Thymus (tissue), 11 donors: Measurements from ENCODE around the gene B3GNT5. TPM values are rescaled to one million over a fixed set of nuclear protein-coding genes. Genes with fewer than 3 reads are reported as not detected.
A peak's percentile ranks its signal among the peaks of the same experiment; 100 is the strongest.

ENCODE experiments used
- DNase-seq, 9 donors: peaks; one replicate each; pipeline ENCODE4 v3.0.0-alpha.2; 2013; ENCODE audit warnings: low spot score in 9 of 9, low read depth in 6 of 9, missing footprints in 1 of 9
- H3K27ac ChIP-seq, 2 donors: one replicate each; pipeline ENCODE4 v1.5.1; 2013; ENCODE audit warnings: control low read depth in 1 of 2, low read depth in 1 of 2, low read length in 1 of 2, mild to moderate bottlenecking in 1 of 2, moderate library complexity in 1 of 2
- H3K27me3 ChIP-seq, 2 donors: one replicate each; pipeline ENCODE4 v1.5.1; 2013; ENCODE audit warnings: low read length in 1 of 2; ENCODE audit not compliant: control insufficient read depth in 2 of 2, insufficient read depth in 1 of 2
- H3K36me3 ChIP-seq, 2 donors: one replicate each; pipeline ENCODE4 v1.5.1; 2013; ENCODE audit warnings: low read length in 1 of 2, mild to moderate bottlenecking in 1 of 2, moderate library complexity in 1 of 2; ENCODE audit not compliant: control insufficient read depth in 2 of 2, insufficient read depth in 2 of 2
- H3K4me1 ChIP-seq, 2 donors: one replicate each; pipeline ENCODE4 v1.5.1; 2013; ENCODE audit warnings: low read length in 2 of 2; ENCODE audit not compliant: control insufficient read depth in 2 of 2, insufficient read depth in 2 of 2
- H3K4me3 ChIP-seq, 2 donors: one replicate each; pipeline ENCODE4 v1.5.1; 2013; ENCODE audit warnings: low read length in 2 of 2, control low read depth in 1 of 2, mild to moderate bottlenecking in 1 of 2
- H3K9me3 ChIP-seq, 2 donors: one replicate each; pipeline ENCODE4 v1.5.1; 2013; ENCODE audit warnings: low read length in 1 of 2, mild to moderate bottlenecking in 1 of 2; ENCODE audit not compliant: control insufficient read depth in 2 of 2, insufficient read depth in 1 of 2
- WGBS: extraction: QIAGEN DNeasy Blood & Tissue Kit; methylation state at CpG from one replicate; pipeline ENCODE4 v1.1.7; 2013; 5-methylcytosine and 5-hydroxymethylcytosine counted together
- polyA plus RNA-seq: library from polyadenylated mRNA; stranded (reverse); fragments of 200-250 nt; gene quantifications from one replicate; pipeline ENCODE4 v1.2.3, GENCODE V29; 2013
- total RNA-seq: library from RNA; stranded (reverse); fragments of 120-200 nt; gene quantifications from one replicate; pipeline ENCODE4 v1.2.4, GENCODE V29; 2013
- donor health status: healthy.

The B3GNT5 gene
- total and polyA plus RNA-seq, 2 donors: 1.7 to 10.5 TPM

GRCh38 chr3:183213415-183214276, 39.4 kb upstream of the B3GNT5 start:
- peaks cover 0 to 2% of the 10 kb centered on the region in 2 donors for H3K27me3 ChIP-seq
- H3K9me3 ChIP-seq: no peaks in the 10 kb centered on the region
- H3K27ac ChIP-seq: no peak overlapping the region
- no peak for DNase-seq
- H3K4me3 ChIP-seq: no peak overlapping the region
- 97% methylated on average over 3 of the region's 3 CpGs for WGBS
- H3K4me1 ChIP-seq: peaks cover 0 to 2% of the 10 kb centered on the region in 2 donors
- no peaks in the 10 kb centered on the region for H3K36me3 ChIP-seq

DNA sequence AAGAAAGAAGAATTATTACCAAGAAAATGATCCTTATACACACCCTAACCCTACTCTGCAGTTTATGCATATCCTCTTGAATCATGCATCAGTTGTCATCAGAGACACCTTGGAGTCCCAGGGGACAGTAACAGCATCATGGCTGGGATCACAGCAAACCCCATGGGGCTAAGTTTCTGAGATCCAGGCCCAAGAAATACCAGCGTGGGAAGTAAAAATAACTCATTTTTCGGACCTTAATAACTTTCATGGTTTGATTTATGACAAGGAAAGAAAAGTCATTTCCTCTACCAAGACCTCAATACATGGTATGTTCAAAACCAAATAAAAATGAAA, 38.8 kb upstream of the B3GNT5 start:
- Histone ChIP-seq H3K27ac (no peak overlapping the region), H3K4me3 (no peak overlapping the region), H3K36me3 (no peaks in the 10 kb centered on the region), H3K9me3 (no peaks in the 10 kb centered on the region), H3K27me3 (peaks cover 0 to 2% of the 10 kb centered on the region in 2 donors), H3K4me1 (peaks cover 0 to 2% of the 10 kb centered on the region in 2 donors)
- WGBS: 90% methylated on average over 2 of the region's 2 CpGs
- DNase-seq: no peak

GRCh38 chr3:183215591-183216202, 37.4 kb upstream of the B3GNT5 start:
- H3K36me3 ChIP-seq: no peaks in the 10 kb centered on the region

DNA sequence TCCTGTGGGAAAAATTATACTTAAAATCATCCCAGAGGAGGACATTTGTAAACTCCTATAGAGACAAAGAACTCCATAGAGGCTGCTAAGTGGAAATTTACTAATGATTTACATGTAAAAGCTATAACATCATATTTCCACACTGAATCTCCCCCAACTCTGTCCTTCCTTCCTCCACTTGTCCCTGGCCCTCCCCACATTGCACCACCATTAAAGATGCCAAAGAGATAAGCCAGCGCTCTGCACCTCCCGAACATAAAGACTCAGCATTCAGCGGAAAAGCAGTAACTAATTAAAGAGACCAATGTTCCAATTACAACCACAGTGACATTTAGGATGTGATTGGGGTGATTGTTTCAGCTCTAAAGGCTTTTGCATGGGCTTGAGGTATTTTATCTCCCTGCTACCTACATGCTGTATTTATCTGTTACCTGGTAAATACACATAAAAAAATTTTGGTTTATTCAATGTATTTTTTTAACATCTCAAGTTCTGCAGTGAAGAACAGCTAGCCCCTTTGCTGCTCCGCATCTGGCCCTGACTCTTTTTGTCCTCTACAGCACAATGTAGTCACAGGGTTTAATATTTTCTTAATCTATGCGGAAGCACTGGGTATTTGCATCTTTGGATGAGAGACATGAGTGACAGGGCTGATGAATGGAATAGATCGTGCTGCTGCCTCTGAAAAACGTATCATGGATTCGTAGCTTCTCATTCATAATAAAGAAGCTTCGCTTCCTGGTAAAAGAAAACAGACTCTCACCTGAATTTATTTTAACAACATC, 35.3 kb upstream of the B3GNT5 start:
- Histone ChIP-seq H3K27ac (no peak overlapping the region), H3K27me3 (no peaks in the 10 kb centered on the region), H3K36me3 (no peaks in the 10 kb centered on the region), H3K4me3 (no peak overlapping the region), H3K4me1 (no peaks in the 10 kb centered on the region), H3K9me3 (no peaks in the 10 kb centered on the region)
- DNase-seq: no peak
- 91% methylated on average over 9 of the region's 9 CpGs for WGBS

More at GRCh38 chr3:183215591-183216202, 37.4 kb upstream of the B3GNT5 start:
- Histone ChIP-seq H3K27ac (no peak overlapping the region), H3K4me1 (peaks cover 0 to 2% of the 10 kb centered on the region in 2 donors), H3K4me3 (no peak overlapping the region), H3K27me3 (peaks cover 0 to 2% of the 10 kb centered on the region in 2 donors), H3K9me3 (no peaks in the 10 kb centered on the region)
- WGBS: 96% methylated on average over 4 of the region's 4 CpGs
- DNase-seq: no peak

DNA sequence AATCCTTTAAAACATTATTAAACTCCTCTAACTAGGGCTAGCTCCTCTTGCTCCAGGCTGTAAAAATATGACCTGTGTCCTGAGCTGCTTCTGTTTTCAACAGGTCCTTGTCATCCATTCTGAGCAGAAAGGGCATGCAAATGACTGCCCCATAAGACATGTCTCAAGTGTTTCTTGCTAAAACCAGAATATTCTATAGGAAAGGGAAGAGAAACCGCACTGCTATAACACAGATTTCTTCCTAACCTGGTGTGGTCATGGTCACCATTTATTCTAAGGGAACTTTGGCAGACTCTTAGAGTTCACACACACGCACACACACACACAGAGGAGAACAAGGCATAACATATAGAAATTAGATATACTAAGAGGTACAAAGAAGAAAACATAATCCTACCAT, 34.2 kb upstream of the B3GNT5 start:
- H3K9me3 ChIP-seq: no peaks in the 10 kb centered on the region
- no peaks in the 10 kb centered on the region for H3K27me3 ChIP-seq
- H3K4me1 ChIP-seq: no peaks in the 10 kb centered on the region
- 61% methylated on average over 2 of the region's 2 CpGs for WGBS
- no peaks in the 10 kb centered on the region for H3K36me3 ChIP-seq
- DNase-seq: no peak
- no peak overlapping the region for H3K27ac ChIP-seq
- no peak overlapping the region for H3K4me3 ChIP-seq

DNA sequence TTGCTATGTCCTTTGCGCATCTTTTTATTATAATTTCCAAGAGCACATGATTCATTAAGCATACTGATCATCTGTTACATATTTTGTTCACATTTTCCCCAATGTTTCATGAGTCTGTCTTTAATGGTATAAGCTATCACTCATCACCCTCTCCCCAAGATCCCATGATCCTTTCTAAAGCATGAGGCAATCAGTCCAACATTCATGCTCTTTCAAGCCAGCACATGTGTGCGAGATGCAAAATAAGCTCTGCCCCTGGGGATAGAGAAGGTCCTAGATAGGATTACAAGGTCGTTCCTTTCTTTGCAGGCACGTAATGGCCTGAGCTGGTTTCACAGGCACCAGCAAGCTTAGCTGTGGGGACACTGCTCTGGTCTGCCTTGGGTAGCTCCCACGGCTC, 32.2 kb upstream of the B3GNT5 start:
- Histone ChIP-seq H3K27me3 (no peaks in the 10 kb centered on the region), H3K27ac (no peak overlapping the region), H3K36me3 (no peaks in the 10 kb centered on the region), H3K9me3 (no peaks in the 10 kb centered on the region), H3K4me1 (peaks cover 3 to 8% of the 10 kb centered on the region in 2 donors), H3K4me3 (no peak overlapping the region)
- DNase-seq: no peak
- WGBS: 94% methylated on average over 5 of the region's 5 CpGs

DNA sequence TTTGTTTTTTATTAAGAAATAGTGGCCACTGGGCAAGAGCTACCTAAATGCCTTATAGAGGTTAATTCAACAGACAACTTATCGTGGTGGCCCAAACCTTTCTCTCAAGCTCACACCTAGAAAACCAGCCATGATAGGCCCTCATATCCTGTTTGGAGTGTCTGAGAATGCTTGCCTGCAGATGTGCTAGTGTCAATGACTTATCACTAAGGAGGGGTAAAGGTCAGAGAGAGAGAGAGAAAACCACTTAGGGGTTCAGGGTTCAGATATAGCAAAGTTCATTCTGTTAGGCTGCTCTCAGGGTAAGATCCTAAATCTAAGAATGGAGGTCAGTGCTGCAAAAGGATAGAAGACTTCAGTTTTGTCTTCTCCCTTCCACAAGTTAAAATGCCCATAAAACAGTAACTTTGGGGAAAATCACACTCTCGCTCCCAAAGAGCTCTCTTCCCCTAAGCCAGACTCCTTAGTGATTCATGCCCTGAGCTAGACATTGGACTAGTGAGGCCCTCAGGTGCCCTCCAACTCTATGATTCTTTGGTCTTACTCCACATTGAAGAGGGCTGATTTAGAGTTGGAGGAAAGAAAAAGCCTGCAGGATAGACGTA, 30.3 kb upstream of the B3GNT5 start:
- Histone ChIP-seq H3K27ac (no peak overlapping the region), H3K9me3 (no peaks in the 10 kb centered on the region), H3K4me3 (no peak overlapping the region), H3K36me3 (no peaks in the 10 kb centered on the region), H3K27me3 (no peaks in the 10 kb centered on the region), H3K4me1 (peaks cover 3 to 8% of the 10 kb centered on the region in 2 donors)
- whole genome bisulfite sequencing: 97% methylated on average over 3 of the region's 3 CpGs
- DNase-seq: no peak

DNA sequence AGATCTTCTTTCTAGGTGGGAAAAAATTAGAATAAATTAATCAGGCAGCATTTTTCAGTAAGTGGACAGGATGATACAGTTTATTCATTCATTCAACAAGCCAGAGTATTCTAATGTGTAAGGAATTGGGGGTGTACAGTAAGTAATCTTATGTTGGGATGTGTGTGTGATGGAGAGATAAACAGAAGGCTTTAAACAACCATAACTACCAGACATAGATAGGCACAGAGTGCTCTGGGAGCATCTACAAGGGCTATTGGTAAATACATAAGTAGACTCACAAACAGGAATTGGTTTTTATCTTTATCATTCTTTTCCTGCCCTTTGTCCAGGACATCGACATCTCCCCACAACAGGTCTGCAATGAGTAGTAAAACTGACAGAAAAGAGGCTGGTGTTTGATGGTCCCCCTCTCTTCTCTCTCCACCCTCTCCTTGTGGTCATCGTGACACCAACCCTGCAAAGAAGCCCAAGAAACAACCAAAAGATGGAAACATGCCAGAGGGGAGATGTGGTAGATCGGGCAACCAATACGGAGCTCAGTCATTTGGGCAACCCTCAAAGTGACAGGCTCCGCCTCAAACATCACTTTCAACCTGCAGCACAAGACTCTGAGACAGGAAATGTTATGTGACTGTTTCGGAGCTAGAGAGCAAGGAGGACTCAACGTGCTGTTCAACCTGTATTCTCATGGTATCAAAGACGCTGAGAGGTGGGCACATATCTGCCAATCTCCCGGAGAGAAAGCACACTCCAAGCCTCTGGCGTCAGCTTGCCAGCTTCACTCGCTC, 28.7 kb upstream of the B3GNT5 start:
- peak; percentile 18 to 77 (median 42) for DNase-seq
- H3K4me1 ChIP-seq: peaks cover 3 to 8% of the 10 kb centered on the region in 2 donors
- 25% methylated on average over 11 of the region's 11 CpGs for WGBS
- no peaks in the 10 kb centered on the region for H3K27me3 ChIP-seq
- no peak overlapping the region for H3K4me3 ChIP-seq
- peak overlapping the region in 1 of 2 donors; percentile 61 for H3K27ac ChIP-seq
- H3K36me3 ChIP-seq: no peaks in the 10 kb centered on the region
- no peaks in the 10 kb centered on the region for H3K9me3 ChIP-seq
